Motor neuron (in vitro differentiated cells): ENCODE measurements around the gene SLFN14. TPM values are rescaled to one million over a fixed set of nuclear protein-coding genes. Genes with fewer than 3 reads are reported as not detected.

ENCODE experiments used
- total RNA-seq, 8 experiments: library from RNA; unstranded; fragments of 300-600 nt; gene quantifications; 2 replicates each; pipeline versions ENCODE4 v1.2.3 to v1.2.4, GENCODE V29; 2022

Gene SLFN14
- total RNA-seq, 8 experiments from 2014 or later, result 0.08 to 0.45 (median 0.10) TPM; not detected in 3

Other genes with a start within 250 kb of the SLFN14 start
- gene SLFN11, start 187.2 kb downstream of the SLFN14 start, total RNA-seq, result 10 to 100 TPM in 1 of 8 experiments, 1 to 10 TPM in 5, under 1 TPM in 1, not detected in 1; 0.93 to 12.8 (median 3.6) TPM
- gene SLFN12, start 128.3 kb downstream of the SLFN14 start, total RNA-seq, result 10 to 100 TPM in 1 of 8 experiments, 1 to 10 TPM in 2, under 1 TPM in 4, not detected in 1; 0.05 to 11.6 (median 0.72) TPM
- gene SLFN13, start 112.1 kb downstream of the SLFN14 start, total RNA-seq, result 1 to 10 TPM in 2 of 8 experiments, under 1 TPM in 5, not detected in 1; under 0.01 to 3.7 (median 0.56) TPM
- under 1 TPM in 4 of 8 experiments, not detected in 4; 0.10 to 0.57 (median 0.19) TPM for gene SLFN12L, start 23.1 kb downstream of the SLFN14 start, total RNA-seq
- gene PEX12, start 17.8 kb upstream of the SLFN14 start, total RNA-seq, result 10 to 100 TPM in 2 of 8 experiments, 1 to 10 TPM in 6; 3.9 to 13.0 (median 6.8) TPM
- gene AP2B1, start 26.5 kb upstream of the SLFN14 start, total RNA-seq, result 100 to 1,000 TPM in 5 of 8 experiments, 10 to 100 TPM in 3; 63.8 to 204 (median 126) TPM
- 10 to 100 TPM in 5 of 8 experiments, 1 to 10 TPM in 2, under 1 TPM in 1; 0.61 to 33.6 (median 10.7) TPM for gene RASL10B, start 170.8 kb upstream of the SLFN14 start, total RNA-seq
- 1 to 10 TPM in 1 of 8 experiments, under 1 TPM in 5, not detected in 2; 0.08 to 1.8 (median 0.22) TPM for gene GAS2L2, start 192.4 kb upstream of the SLFN14 start, total RNA-seq
- under 1 TPM in 6 of 8 experiments, not detected in 2; 0.33 to 0.85 (median 0.63) TPM for gene C17orf50, start 200.1 kb upstream of the SLFN14 start, total RNA-seq
- gene MMP28, start 234.8 kb upstream of the SLFN14 start, total RNA-seq, result 10 to 100 TPM in 1 of 8 experiments, 1 to 10 TPM in 1, under 1 TPM in 3, not detected in 3; 0.09 to 11.1 (median 0.32) TPM
- 100 to 1,000 TPM in 2 of 8 experiments, 10 to 100 TPM in 6; 40.6 to 190 (median 53.7) TPM for gene TAF15, start 248.7 kb upstream of the SLFN14 start, total RNA-seq